Choroid plexus epithelial cell (primary cell): ENCODE measurements around the gene LSR.
A peak's percentile ranks its signal among the peaks of the same experiment; 100 is the strongest.

Experiments
- DNase-seq: peaks from one replicate; pipeline ENCODE4 v3.0.0-alpha.2; 2010; ENCODE audit warnings: low read depth
- H3K4me3 ChIP-seq: 2 replicates; pipeline ENCODE4 v1.5.1; 2011; ENCODE audit warnings: low read depth, mild to moderate bottlenecking, control low read depth, low read length, moderate library complexity
- CTCF ChIP-seq: conservative IDR thresholded peaks from 2 replicates; pipeline ENCODE4 v1.5.1; 2011; ENCODE audit warnings: low read depth, mild to moderate bottlenecking, control low read depth, inconsistent platforms, low read length, moderate library complexity

LSR gene

GRCh38 chr19:35308910-35309309 lies 60.1 kb downstream of the LSR start:
- DNase-seq, result no peak
- TF ChIP-seq CTCF, result no peak
- no peak overlapping the region for H3K4me3 ChIP-seq

GRCh38 chr19:35309481-35310279 lies 60.9 kb downstream of the LSR start:
- H3K4me3 ChIP-seq, result no peak overlapping the region
- peak; percentile 89 for DNase-seq
- TF ChIP-seq CTCF, result no peak

- TF ChIP-seq CTCF, result no peak
- no peak overlapping the region for H3K4me3 ChIP-seq
Observed at GRCh38 chr19:35310331-35310730, 61.5 kb downstream of the LSR start.

GRCh38 chr19:35310811-35311465 lies 62.1 kb downstream of the LSR start:
- no peak for TF ChIP-seq CTCF
- no peak overlapping the region for H3K4me3 ChIP-seq
- DNase-seq, result no peak

More at GRCh38 chr19:35310331-35310730, 61.5 kb downstream of the LSR start:
- no peak for DNase-seq

- no peak overlapping the region for H3K4me3 ChIP-seq
- DNase-seq, result no peak
- no peak for TF ChIP-seq CTCF
Observed at GRCh38 chr19:35311901-35312665, 63.3 kb downstream of the LSR start.

- TF ChIP-seq CTCF, result no peak
Observed at GRCh38 chr19:35313587-35313986, 64.8 kb downstream of the LSR start.

More at GRCh38 chr19:35313587-35313986, 64.8 kb downstream of the LSR start:
- H3K4me3 ChIP-seq, result no peak overlapping the region
- DNase-seq, result no peak
